H1 (cell line): ENCODE results near the gene DDX31. TPM values are rescaled to one million over a fixed set of nuclear protein-coding genes. Genes with fewer than 3 reads are reported as not detected.

Experiments
- CTCF ChIA-PET: fragments of 300-600 bp; sonication (Branson Sonifier 250); formaldehyde crosslinking; loops from one replicate; lab custom pipeline; 2021; ENCODE audit not compliant: partially characterized antibody; lab: Charles Lee
- POLR2A ChIA-PET: fragments of 300-600 bp; sonication (Branson Sonifier 250); formaldehyde crosslinking; loops from one replicate; lab custom pipeline; 2021; ENCODE audit warnings: inconsistent platforms; ENCODE audit not compliant: partially characterized antibody; lab: Charles Lee
- DNase-seq, 2 experiments: peaks; one replicate each; pipeline versions ENCODE4 v3.0.0 to v3.0.0-alpha.2; 2010 to 2022; ENCODE audit warnings: low spot score in 2 of 2, low read depth in 1 of 2, mixed read lengths in 1 of 2
- FAIRE-seq: peaks from 2 replicates; lab custom pipeline; 2011; peaks lifted over from hg19 to GRCh38; lab: Jason Lieb, UNC
- H2AFZ ChIP-seq: 2 replicates; pipeline ENCODE4 v1.8.1; 2012; ENCODE audit warnings: low read length, inconsistent platforms
- H2AK5ac ChIP-seq: 2 replicates; pipeline ENCODE4 v1.6.1; 2013; ENCODE audit warnings: low read depth, low read length
- H2BK120ac ChIP-seq: replicated peaks from 2 replicates; pipeline ENCODE3; 2013; ENCODE audit warnings: low read depth, low read length, inconsistent platforms
- H2BK12ac ChIP-seq: 2 replicates; pipeline ENCODE4 v1.6.1; 2013; ENCODE audit warnings: low read depth, low read length
- H2BK15ac ChIP-seq: 2 replicates; pipeline ENCODE4 v1.6.1; 2013; ENCODE audit warnings: low read length
- H2BK20ac ChIP-seq: 2 replicates; pipeline ENCODE4 v1.6.1; 2013; ENCODE audit warnings: low read length
- H2BK5ac ChIP-seq: 2 replicates; pipeline ENCODE4 v1.6.1; 2013; ENCODE audit warnings: low read depth, low read length
- H3K14ac ChIP-seq: 2 replicates; pipeline ENCODE4 v1.6.1; 2013; ENCODE audit warnings: inconsistent platforms; ENCODE audit not compliant: insufficient read length
- H3K18ac ChIP-seq: 2 replicates; pipeline ENCODE4 v1.6.1; 2013; ENCODE audit warnings: low read length; ENCODE audit errors: extremely low read depth
- H3K23ac ChIP-seq: 2 replicates; pipeline ENCODE4 v1.6.1; 2013; ENCODE audit warnings: inconsistent platforms; ENCODE audit not compliant: insufficient read length
- H3K23me2 ChIP-seq: 2 replicates; pipeline ENCODE4 v1.6.1; 2013; ENCODE audit warnings: low read depth, low read length
- H3K27ac ChIP-seq: 2 replicates; pipeline ENCODE4 v1.6.1; 2011; ENCODE audit warnings: low read depth, low read length, inconsistent platforms
- H3K27me3 ChIP-seq, 4 experiments: replicated peaks in 1 of 4; 1 replicate in 1 of 4; 2 replicates in 3 of 4; pipeline versions ENCODE4 v1.6.1 to v1.8.1; 2011 to 2013; ENCODE audit warnings: low read length in 3 of 4, mild to moderate bottlenecking in 3 of 4, inconsistent platforms in 2 of 4, mixed read lengths in 2 of 4, moderate library complexity in 1 of 4; ENCODE audit not compliant: control insufficient read depth in 3 of 4, insufficient read depth in 3 of 4; ENCODE audit errors: extremely low read depth in 1 of 4
- H3K36me3 ChIP-seq, 4 experiments: 2 replicates each; pipeline versions ENCODE4 v1.6.1 to v1.8.1; 2011 to 2013; ENCODE audit warnings: mild to moderate bottlenecking in 4 of 4, low read length in 3 of 4, moderate library complexity in 2 of 4, control low read depth in 1 of 4, inconsistent platforms in 1 of 4; ENCODE audit not compliant: insufficient read depth in 4 of 4, control insufficient read depth in 2 of 4
- H3K4ac ChIP-seq: replicated peaks from 2 replicates; pipeline ENCODE3; 2013; ENCODE audit warnings: low read length, low read depth, mixed read lengths, inconsistent platforms; ENCODE audit not compliant: insufficient read length
- H3K4me1 ChIP-seq, 4 experiments: replicated peaks in 1 of 4; 1 replicate in 1 of 4; 2 replicates in 3 of 4; pipeline versions ENCODE4 v1.6.1 to v1.8.1; 2011 to 2013; ENCODE audit warnings: low read length in 3 of 4, inconsistent platforms in 2 of 4, mixed read lengths in 1 of 4; ENCODE audit not compliant: insufficient read depth in 4 of 4, control insufficient read depth in 3 of 4
- H3K4me2 ChIP-seq, 2 experiments: 2 replicates each; pipeline versions ENCODE4 v1.6.1 to v1.8.1; 2011 to 2013; ENCODE audit warnings: low read depth in 2 of 2, low read length in 2 of 2, control low read depth in 1 of 2, inconsistent platforms in 1 of 2, mild to moderate bottlenecking in 1 of 2; ENCODE audit not compliant: insufficient read depth in 1 of 2
- H3K4me3 ChIP-seq, 4 experiments: fragments of 200-600, 300-600 bp in 1 of 4; sonication (generic), shearing (Covaris generic), sonication (Bioruptor Twin) in 1 of 4; 2 replicates each; pipeline versions ENCODE4 v1.5.1 to v1.8.1; 2011 to 2016; ENCODE audit warnings: low read length in 4 of 4, low read depth in 3 of 4, control low read depth in 2 of 4, inconsistent platforms in 2 of 4, mild to moderate bottlenecking in 2 of 4, mixed read lengths in 1 of 4, moderate library complexity in 1 of 4; ENCODE audit not compliant: insufficient read depth in 2 of 4; ENCODE audit errors: extremely low read depth in 1 of 4
- H3K56ac ChIP-seq: replicated peaks from 2 replicates; pipeline ENCODE3; 2013; ENCODE audit warnings: low read depth, mild to moderate bottlenecking, mixed read lengths, low read length, inconsistent platforms; ENCODE audit not compliant: insufficient read length
- H3K79me1 ChIP-seq: 2 replicates; pipeline ENCODE4 v1.6.1; 2013; ENCODE audit warnings: low read depth, low read length, control low read depth
- H3K79me2 ChIP-seq, 2 experiments: 2 replicates each; pipeline versions ENCODE4 v1.6.1 to v1.8.1; 2012 to 2013; ENCODE audit warnings: low read length in 2 of 2, mild to moderate bottlenecking in 2 of 2, inconsistent platforms in 1 of 2; ENCODE audit not compliant: insufficient read depth in 2 of 2, control insufficient read depth in 1 of 2
- H3K9ac ChIP-seq, 4 experiments: replicated peaks in 1 of 4; 1 replicate in 1 of 4; 2 replicates in 3 of 4; pipeline versions ENCODE4 v1.6.1 to v1.8.1; 2011 to 2013; ENCODE audit warnings: low read depth in 3 of 4, low read length in 3 of 4, control low read depth in 2 of 4, mild to moderate bottlenecking in 2 of 4, moderate library complexity in 2 of 4, inconsistent platforms in 1 of 4; ENCODE audit errors: extremely low read depth in 1 of 4
- H3K9me3 ChIP-seq, 2 experiments: 2 replicates each; pipeline versions ENCODE4 v1.6.1 to v1.8.1; 2012 to 2013; ENCODE audit warnings: mild to moderate bottlenecking in 2 of 2, moderate library complexity in 2 of 2, control low read depth in 1 of 2, inconsistent platforms in 1 of 2, low read depth in 1 of 2, low read length in 1 of 2, mixed read lengths in 1 of 2; ENCODE audit not compliant: insufficient read depth in 2 of 2
- H4K20me1 ChIP-seq, 2 experiments: replicated peaks in 1 of 2; 2 replicates each; pipeline versions ENCODE3 to v1.8.1; 2011 to 2013; ENCODE audit warnings: inconsistent platforms in 2 of 2, low read length in 2 of 2, mild to moderate bottlenecking in 1 of 2; ENCODE audit not compliant: insufficient read depth in 2 of 2, control insufficient read depth in 1 of 2
- H4K5ac ChIP-seq: 2 replicates; pipeline ENCODE4 v1.6.1; 2013; ENCODE audit warnings: low read length, low read depth, mixed read lengths, inconsistent platforms; ENCODE audit not compliant: insufficient read length
- H4K8ac ChIP-seq: 2 replicates; pipeline ENCODE4 v1.8.0; 2013; ENCODE audit warnings: mild to moderate bottlenecking, moderate library complexity, low read length, inconsistent platforms; ENCODE audit not compliant: insufficient read depth; ENCODE audit errors: extremely low read depth
- H4K91ac ChIP-seq: replicated peaks from 2 replicates; pipeline ENCODE3; 2013; ENCODE audit warnings: low read length, mixed read lengths, inconsistent platforms; ENCODE audit not compliant: insufficient read length
- BCL11A ChIP-seq, 2 experiments: IDR thresholded peaks; one replicate each; pipeline ENCODE4 v1.6.1; 2011; ENCODE audit warnings: low read depth in 2 of 2, low read length in 2 of 2, mild to moderate bottlenecking in 2 of 2
- CREB1 ChIP-seq: IDR thresholded peaks from 2 replicates; pipeline ENCODE4 v1.6.1; 2012; ENCODE audit warnings: inconsistent platforms
- EGR1 ChIP-seq: IDR thresholded peaks from 2 replicates; pipeline ENCODE4 v1.6.1; 2011; ENCODE audit warnings: low read depth, low read length, borderline replicate concordance
- POU5F1 ChIP-seq: IDR thresholded peaks from 2 replicates; pipeline ENCODE4 v1.6.1; 2011; ENCODE audit warnings: low read depth, mild to moderate bottlenecking, low read length, moderate library complexity
- WGBS, 2 experiments: shearing (Covaris generic) in 1 of 2; methylation state at CpG; one replicate each; pipeline versions ENCODE4 v1.1.6 to v1.1.7; 2013 to 2015; ENCODE audit warnings: low lambda C conversion rate in 2 of 2, mixed read lengths in 2 of 2, inconsistent platforms in 1 of 2, low coverage in 1 of 2, missing lambda C conversion rate in 1 of 2; ENCODE audit not compliant: insufficient replicate concordance in 2 of 2, insufficient coverage in 1 of 2, insufficient read length in 1 of 2; ENCODE audit errors: extremely low coverage in 1 of 2, missing lambda C conversion rate in 1 of 2; 5-methylcytosine and 5-hydroxymethylcytosine counted together
- polyA plus RNA-seq, 7 experiments: library from polyadenylated mRNA; depleted of rRNA in 3 of 7; stranded (reverse) in 5 of 7; unstranded in 2 of 7; fragments of >200 nt in 5 of 7; fragments of 200-250 nt in 2 of 7; gene quantifications; 1 replicate in 5 of 7; 2 replicates in 1 of 7; 4 replicates in 1 of 7; pipeline versions ENCODE4 v1.2.1 to v1.2.3, GENCODE V29; 2011 to 2013; ENCODE audit warnings: missing spikeins in 2 of 7, mixed read lengths in 2 of 7
- total RNA-seq: library from RNA; stranded (reverse); fragmentation: NEBNext Ultra II Directional; extraction: Animal tissue kit (Norgen Biotek cat#: 25700); gene quantifications from 2 replicates; pipeline ENCODE4 v1.2.1, GENCODE V29; 2021
- TF ChIP-seq, protein P1 (sequence below): IDR thresholded peaks from 2 replicates; pipeline ENCODE4 v1.6.1; 2012; ENCODE audit warnings: low read length, inconsistent platforms
- TF ChIP-seq, protein P2 (sequence below), 3 experiments: IDR thresholded peaks; 1 replicate in 2 of 3; 2 replicates in 1 of 3; pipeline versions ENCODE4 v1.5.1 to v1.6.1; 2011; ENCODE audit warnings: low read length in 3 of 3, mild to moderate bottlenecking in 3 of 3, inconsistent platforms in 2 of 3, low read depth in 1 of 3, moderate library complexity in 1 of 3; ENCODE audit not compliant: insufficient read depth in 1 of 3; ENCODE audit errors: control extremely low read depth in 1 of 3
- TF ChIP-seq, protein P3 (sequence below): IDR thresholded peaks from 2 replicates; pipeline ENCODE4 v1.6.1; 2011; ENCODE audit warnings: low read depth, mild to moderate bottlenecking, low read length; ENCODE audit not compliant: insufficient read depth

The DDX31 gene
- total and polyA plus RNA-seq, 2 of the 8 experiments (the other 6 are each of a cell fraction or from before 2014, with no cell fraction given): 9.5 to 23.7 TPM

DNA sequence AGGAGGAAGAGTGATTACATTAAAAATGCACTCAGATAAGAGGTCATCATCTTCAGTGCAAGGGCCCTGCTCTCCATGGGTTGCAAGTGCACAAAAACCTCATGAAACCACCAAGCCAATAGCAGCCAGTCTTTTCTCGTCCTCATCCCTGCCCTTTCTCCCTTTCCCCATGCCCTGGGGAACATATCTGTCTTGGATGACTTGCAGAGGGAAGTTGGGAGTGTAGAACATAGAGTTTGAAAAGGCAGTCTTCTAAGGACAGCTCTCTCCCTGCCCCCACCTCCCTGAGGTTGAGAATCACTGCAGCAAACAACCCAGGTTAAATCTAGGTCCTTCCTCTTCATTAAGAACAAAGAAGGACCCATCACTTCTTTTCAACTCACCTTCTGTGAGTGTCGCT lies 22.0 kb downstream of the DDX31 start:
- TF ChIP-seq CREB1: no peak
- TF ChIP-seq, protein P1, sequence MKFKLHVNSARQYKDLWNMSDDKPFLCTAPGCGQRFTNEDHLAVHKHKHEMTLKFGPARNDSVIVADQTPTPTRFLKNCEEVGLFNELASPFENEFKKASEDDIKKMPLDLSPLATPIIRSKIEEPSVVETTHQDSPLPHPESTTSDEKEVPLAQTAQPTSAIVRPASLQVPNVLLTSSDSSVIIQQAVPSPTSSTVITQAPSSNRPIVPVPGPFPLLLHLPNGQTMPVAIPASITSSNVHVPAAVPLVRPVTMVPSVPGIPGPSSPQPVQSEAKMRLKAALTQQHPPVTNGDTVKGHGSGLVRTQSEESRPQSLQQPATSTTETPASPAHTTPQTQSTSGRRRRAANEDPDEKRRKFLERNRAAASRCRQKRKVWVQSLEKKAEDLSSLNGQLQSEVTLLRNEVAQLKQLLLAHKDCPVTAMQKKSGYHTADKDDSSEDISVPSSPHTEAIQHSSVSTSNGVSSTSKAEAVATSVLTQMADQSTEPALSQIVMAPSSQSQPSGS: no peak
- no peak for TF ChIP-seq POU5F1
- TF ChIP-seq, protein P2, sequence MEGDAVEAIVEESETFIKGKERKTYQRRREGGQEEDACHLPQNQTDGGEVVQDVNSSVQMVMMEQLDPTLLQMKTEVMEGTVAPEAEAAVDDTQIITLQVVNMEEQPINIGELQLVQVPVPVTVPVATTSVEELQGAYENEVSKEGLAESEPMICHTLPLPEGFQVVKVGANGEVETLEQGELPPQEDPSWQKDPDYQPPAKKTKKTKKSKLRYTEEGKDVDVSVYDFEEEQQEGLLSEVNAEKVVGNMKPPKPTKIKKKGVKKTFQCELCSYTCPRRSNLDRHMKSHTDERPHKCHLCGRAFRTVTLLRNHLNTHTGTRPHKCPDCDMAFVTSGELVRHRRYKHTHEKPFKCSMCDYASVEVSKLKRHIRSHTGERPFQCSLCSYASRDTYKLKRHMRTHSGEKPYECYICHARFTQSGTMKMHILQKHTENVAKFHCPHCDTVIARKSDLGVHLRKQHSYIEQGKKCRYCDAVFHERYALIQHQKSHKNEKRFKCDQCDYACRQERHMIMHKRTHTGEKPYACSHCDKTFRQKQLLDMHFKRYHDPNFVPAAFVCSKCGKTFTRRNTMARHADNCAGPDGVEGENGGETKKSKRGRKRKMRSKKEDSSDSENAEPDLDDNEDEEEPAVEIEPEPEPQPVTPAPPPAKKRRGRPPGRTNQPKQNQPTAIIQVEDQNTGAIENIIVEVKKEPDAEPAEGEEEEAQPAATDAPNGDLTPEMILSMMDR (IDR thresholded peaks at IDR 0.05; ENCODE audit: control extremely low read depth in 1 of 3, insufficient read depth in 1 of 3, low read depth in 1 of 3, low read length in 3 of 3): no peak
- TF ChIP-seq EGR1: no peak
- TF ChIP-seq BCL11A (IDR thresholded peaks at IDR 0.05; ENCODE audit: low read depth in 2 of 2, low read length in 2 of 2): no peak
- TF ChIP-seq, protein P3, sequence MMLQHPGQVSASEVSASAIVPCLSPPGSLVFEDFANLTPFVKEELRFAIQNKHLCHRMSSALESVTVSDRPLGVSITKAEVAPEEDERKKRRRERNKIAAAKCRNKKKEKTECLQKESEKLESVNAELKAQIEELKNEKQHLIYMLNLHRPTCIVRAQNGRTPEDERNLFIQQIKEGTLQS: no peak
- H3K4me3 ChIP-seq: no peak overlapping the region
- no peak overlapping the region for H2BK5ac ChIP-seq
- no peaks in the 10 kb centered on the region for H3K79me2 ChIP-seq
- no peak overlapping the region for H3K4ac ChIP-seq
- WGBS, 2 experiments: 81% methylated on average over 2 of the region's 2 CpGs; no CpG with 5 or more reads in 1 of the 2 experiments
- no peak for DNase-seq
- no peak overlapping the region for H4K5ac ChIP-seq
- H4K8ac ChIP-seq: no peak overlapping the region
- H2BK20ac ChIP-seq: no peak overlapping the region
- FAIRE-seq: no peak
- ChIA-PET POLR2A (no interaction called here), CTCF (interaction anchor here (0.8 to 1.2 kb wide), 3 partner anchors 12 to 25 kb away, joined by 3 read pairs; no protein-coding TSS in a partner anchor)
- no peaks in the 10 kb centered on the region for H3K27me3 ChIP-seq
- no peak overlapping the region for H3K23ac ChIP-seq
- H3K79me1 ChIP-seq: no peaks in the 10 kb centered on the region
- no peak overlapping the region for H2BK120ac ChIP-seq
- no peaks in the 10 kb centered on the region for H3K9me3 ChIP-seq
- no peak overlapping the region for H3K4me2 ChIP-seq
- no peaks in the 10 kb centered on the region for H3K4me1 ChIP-seq
- H3K27ac ChIP-seq: no peak overlapping the region
- H3K14ac ChIP-seq: no peak overlapping the region
- H3K9ac ChIP-seq: no peak overlapping the region
- no peak overlapping the region for H3K56ac ChIP-seq
- H2AK5ac ChIP-seq: no peak overlapping the region
- H4K20me1 ChIP-seq: peaks cover 0 to 4% of the 10 kb centered on the region in 2 experiments
- no peaks in the 10 kb centered on the region for H3K23me2 ChIP-seq
- H2BK12ac ChIP-seq: no peak overlapping the region
- H2BK15ac ChIP-seq: no peak overlapping the region
- H4K91ac ChIP-seq: no peak overlapping the region
- no peak overlapping the region for H3K18ac ChIP-seq
- no peak overlapping the region for H2AFZ ChIP-seq
- peaks cover 16 to 59% (median 45%) of the 10 kb centered on the region in 4 experiments; a peak in 7 of 8 replicates for H3K36me3 ChIP-seq
